Mucosa of descending colon (tissue), 3 donors: ENCODE data around the gene ZNF346. TPM values are rescaled to one million over a fixed set of nuclear protein-coding genes. Genes with fewer than 3 reads are reported as not detected.

Experiments
- ATAC-seq: fragments of 200-7000 bp; cut with Tn5 transposase; one replicate; pipeline ENCODE4 v1.9.1; 2020; ENCODE audit warnings: mild to moderate bottlenecking, moderate library complexity
- DNase-seq, 3 donors: peaks; one replicate each; pipeline ENCODE4 v3.0.0-alpha.2; 2020
- H3K36me3 ChIP-seq: fragments of 200-600 bp; one replicate; pipeline ENCODE4 v1.8.0; 2021; ENCODE audit warnings: low read depth, mild to moderate bottlenecking
- H3K4me1 ChIP-seq: fragments of 200-600 bp; one replicate; pipeline ENCODE4 v1.8.0; 2021; ENCODE audit warnings: low read depth, mild to moderate bottlenecking
- H3K4me3 ChIP-seq: fragments of 200-600 bp; one replicate; pipeline ENCODE4 v1.8.0; 2021; ENCODE audit warnings: mild to moderate bottlenecking
- H3K9me3 ChIP-seq: fragments of 200-600 bp; one replicate; pipeline ENCODE4 v1.8.0; 2021; ENCODE audit warnings: mild to moderate bottlenecking
- intact Hi-C, 2 donors: fragments of 100-400 bp; cut with DNase I in 1 of 2; cut with micrococcal nuclease in 1 of 2; formaldehyde crosslinking; loops; one replicate each; pipeline versions ENCODE4 v1.11.0 to v1.11.1; 2022; cut with DNase I, micrococcal nuclease
- total RNA-seq, 3 donors: library from RNA; stranded (reverse); fragmentation: NEBNext Ultra II Directional in 2 of 3; extraction: Animal tissue kit (Norgen Biotek cat#: 25700) in 2 of 3; gene quantifications; one replicate each; pipeline versions ENCODE4 v1.2.1 to v1.2.4, GENCODE V29; 2021 to 2023
- TF ChIP-seq, protein P1 (sequence below): fragments of 200-600 bp; IDR thresholded peaks from one replicate; pipeline ENCODE4 v1.8.0; 2022; ENCODE audit warnings: antibody characterized with exemption, mild to moderate bottlenecking
- donor health status: DM: no; HTN: no; CAD: no; lungs with moderate emphysema.
- donor health status: DM: no; HTN: no; CAD: no.
- donor health status: DM: no; HTN: yes; CAD: no.

ZNF346 gene
- total RNA-seq, 3 donors from 2014 or later: 15.7 to 17.9 (median 16.7) TPM

DNA sequence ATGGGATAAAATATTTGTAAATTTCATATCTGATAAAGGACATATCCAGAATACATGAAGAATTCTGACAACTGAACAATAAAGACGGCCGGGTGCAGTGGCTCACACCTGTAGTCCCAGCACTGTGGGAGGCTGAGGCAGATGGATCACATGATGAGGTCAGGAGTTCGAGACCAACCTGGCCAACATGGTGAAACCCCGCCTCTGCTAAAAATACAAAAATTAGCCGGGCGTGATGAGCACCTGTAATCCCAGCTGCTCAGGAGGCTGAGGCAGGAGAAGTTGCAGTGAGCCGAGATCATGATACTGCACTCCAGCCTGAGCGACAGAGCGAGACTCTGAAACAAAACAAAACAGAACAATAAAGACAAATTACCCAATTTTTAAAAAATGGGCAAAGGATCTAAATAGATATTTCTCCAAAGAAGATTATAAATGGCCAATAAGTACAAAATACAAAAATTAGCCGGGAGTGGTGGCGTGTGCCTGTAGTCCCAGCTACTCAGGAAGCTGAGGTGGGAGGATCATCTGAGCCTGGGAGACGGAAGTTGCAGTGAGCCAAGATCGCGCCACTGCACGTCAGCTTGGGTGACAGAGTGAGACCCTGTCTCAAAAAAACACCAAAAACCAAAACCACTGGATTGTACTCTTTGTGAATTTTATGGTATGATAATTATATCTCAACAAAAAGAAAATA is 101.4 kb downstream of the ZNF346 start:
- H3K4me1 ChIP-seq: no peaks in the 10 kb centered on the region
- TF ChIP-seq, protein P1, sequence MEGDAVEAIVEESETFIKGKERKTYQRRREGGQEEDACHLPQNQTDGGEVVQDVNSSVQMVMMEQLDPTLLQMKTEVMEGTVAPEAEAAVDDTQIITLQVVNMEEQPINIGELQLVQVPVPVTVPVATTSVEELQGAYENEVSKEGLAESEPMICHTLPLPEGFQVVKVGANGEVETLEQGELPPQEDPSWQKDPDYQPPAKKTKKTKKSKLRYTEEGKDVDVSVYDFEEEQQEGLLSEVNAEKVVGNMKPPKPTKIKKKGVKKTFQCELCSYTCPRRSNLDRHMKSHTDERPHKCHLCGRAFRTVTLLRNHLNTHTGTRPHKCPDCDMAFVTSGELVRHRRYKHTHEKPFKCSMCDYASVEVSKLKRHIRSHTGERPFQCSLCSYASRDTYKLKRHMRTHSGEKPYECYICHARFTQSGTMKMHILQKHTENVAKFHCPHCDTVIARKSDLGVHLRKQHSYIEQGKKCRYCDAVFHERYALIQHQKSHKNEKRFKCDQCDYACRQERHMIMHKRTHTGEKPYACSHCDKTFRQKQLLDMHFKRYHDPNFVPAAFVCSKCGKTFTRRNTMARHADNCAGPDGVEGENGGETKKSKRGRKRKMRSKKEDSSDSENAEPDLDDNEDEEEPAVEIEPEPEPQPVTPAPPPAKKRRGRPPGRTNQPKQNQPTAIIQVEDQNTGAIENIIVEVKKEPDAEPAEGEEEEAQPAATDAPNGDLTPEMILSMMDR: no peak

DNA sequence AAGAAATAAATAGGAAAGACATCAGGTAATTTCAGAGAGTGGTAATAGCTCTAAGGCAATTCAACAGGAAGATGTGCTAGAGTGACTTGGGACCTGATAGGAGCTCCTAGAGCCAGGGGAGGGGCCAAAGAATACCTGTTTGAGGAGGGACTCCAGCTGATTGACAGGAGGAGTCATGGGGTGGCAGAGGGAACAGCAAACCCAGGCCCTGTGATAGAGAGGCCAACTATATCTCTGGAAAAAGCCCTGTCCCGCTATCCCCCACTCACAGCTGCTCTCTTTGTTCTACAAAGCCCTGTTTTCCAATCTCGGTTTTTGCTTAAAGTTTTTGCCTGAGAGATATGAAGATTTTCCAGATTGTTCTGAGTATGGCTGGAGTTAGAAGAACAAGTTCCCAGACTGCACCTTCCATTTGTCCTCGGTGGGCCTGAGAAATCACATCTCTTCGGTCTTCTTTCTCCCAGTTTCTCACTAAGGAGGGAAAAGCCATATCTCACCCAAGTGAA is 102.0 kb downstream of the ZNF346 start:
- DNase-seq: no peak

More for the DNA sequence above, 101.4 kb downstream of the ZNF346 start:
- ATAC-seq (no peak), DNase-seq (peak in 2 of 3 donors; percentile 14 to 33)
- Histone ChIP-seq H3K4me3 (no peak overlapping the region), H3K36me3 (no peaks in the 10 kb centered on the region), H3K9me3 (no peaks in the 10 kb centered on the region)
- intact Hi-C loops: no loop called here

DNA sequence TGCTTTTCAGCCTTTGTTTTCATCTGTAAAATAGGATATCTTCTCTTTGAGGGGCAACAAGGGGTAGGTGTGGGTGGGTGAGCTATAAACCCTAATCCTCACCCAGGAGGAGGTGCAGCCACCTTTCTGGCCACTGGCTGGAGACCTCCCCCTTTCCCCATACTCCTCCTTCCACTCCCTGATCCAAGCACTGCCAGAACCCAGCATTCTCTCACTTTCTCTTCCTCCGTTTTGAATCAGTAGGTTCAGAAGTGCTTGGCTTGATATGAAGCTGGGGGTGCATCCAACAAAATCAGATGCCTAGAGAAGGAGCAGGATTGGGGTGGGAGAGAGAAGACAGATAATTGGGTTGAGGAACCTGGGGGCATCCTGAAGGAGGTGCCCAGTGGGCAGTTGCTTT is 104.3 kb downstream of the ZNF346 start:
- no peak for ATAC-seq
- H3K4me1 ChIP-seq: no peaks in the 10 kb centered on the region
- no peaks in the 10 kb centered on the region for H3K36me3 ChIP-seq
- no peaks in the 10 kb centered on the region for H3K9me3 ChIP-seq
- TF ChIP-seq, protein P1: no peak
- no peak overlapping the region for H3K4me3 ChIP-seq
- peak in 1 of 3 donors; percentile 8 for DNase-seq
- intact Hi-C loops: no loop called here

More for the DNA sequence above, 102.0 kb downstream of the ZNF346 start:
- ATAC-seq: peak; percentile 62
- intact Hi-C loops: no loop called here
- Histone ChIP-seq H3K36me3 (no peaks in the 10 kb centered on the region), H3K9me3 (no peaks in the 10 kb centered on the region), H3K4me3 (no peak overlapping the region), H3K4me1 (no peaks in the 10 kb centered on the region)
- TF ChIP-seq, protein P1: no peak

DNA sequence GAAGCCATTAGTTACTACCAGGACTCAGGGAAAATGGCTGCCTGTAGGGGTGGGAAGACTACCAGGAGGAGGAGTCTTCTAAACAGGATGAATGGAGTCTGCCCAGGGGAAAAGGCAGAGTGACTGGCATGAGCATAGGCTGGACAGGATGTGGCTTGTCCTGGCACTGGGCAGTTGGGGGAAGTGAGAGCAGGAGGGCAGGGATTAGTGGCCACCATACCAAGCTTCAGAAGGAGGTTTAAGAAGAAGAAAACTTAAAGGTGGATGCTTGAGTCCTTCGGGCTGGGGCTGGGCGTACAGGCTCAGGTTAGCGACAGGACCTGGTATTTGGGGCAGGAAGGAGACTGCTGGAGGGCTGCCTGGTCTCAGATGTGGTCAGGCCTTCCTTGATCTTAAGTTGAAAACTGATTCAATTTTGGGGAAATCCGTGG is 106.1 kb downstream of the ZNF346 start:
- ATAC-seq: no peak
- intact Hi-C loops: no loop called here
- peak in 2 of 3 donors; percentile 12 to 14 for DNase-seq
- H3K4me1 ChIP-seq: no peaks in the 10 kb centered on the region
- TF ChIP-seq, protein P1: no peak
- no peak overlapping the region for H3K4me3 ChIP-seq
- H3K9me3 ChIP-seq: no peaks in the 10 kb centered on the region
- no peaks in the 10 kb centered on the region for H3K36me3 ChIP-seq

DNA sequence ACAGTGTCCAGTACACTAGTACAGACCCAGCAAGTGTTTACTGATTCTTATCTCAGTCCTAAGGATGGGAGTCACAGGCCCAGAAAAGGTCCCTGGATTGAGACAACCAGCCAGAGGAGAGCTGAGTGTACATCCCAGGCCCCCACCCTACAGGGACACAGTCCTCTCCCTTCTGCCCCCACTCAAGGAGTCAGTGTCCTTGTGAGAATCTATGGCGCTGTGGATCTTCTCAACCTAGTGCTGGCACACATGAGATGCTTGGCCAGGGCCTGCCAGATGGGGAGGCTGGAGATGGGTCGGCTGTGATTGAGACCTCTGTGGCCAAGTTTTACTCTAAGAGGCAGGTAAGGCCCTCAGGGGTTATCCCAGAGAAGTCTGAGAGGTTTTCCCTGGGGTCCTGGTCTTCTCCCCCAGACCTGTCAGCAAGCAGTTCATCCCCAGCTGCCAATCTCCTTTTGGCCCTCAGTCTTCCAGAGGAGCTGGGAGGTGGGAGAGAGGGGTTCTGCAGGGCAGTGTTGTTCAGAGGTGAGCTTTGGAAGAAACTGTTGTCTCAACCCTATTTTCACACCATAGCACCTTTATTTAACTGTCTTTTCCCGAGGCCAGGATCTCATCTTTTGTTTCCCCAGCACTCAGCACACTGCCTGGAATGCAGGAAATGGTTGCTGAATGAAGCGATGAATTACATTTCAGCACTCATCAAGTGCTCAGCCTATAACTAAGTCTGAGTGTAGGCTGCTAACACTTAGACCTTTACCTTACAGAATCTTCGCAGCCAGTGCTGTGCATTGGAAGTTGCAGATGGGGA is 107.9 kb downstream of the ZNF346 start:
- H3K4me3 ChIP-seq: no peak overlapping the region
- no peak for ATAC-seq
- no peaks in the 10 kb centered on the region for H3K36me3 ChIP-seq
- H3K9me3 ChIP-seq: no peaks in the 10 kb centered on the region
- DNase-seq: peak in 1 of 3 donors; percentile 6
- intact Hi-C loops: no loop called here
- peaks cover 7% of the 10 kb centered on the region for H3K4me1 ChIP-seq
- TF ChIP-seq, protein P1: no peak

Other genes starting within 250 kb of the ZNF346 start
- under 1 TPM in 2 of 3 donors, not detected in 1; 0.07 to 0.16 TPM for gene UNC5A, start 212.1 kb upstream of the ZNF346 start, total RNA-seq
- gene HK3, start 123.3 kb upstream of the ZNF346 start, total RNA-seq: 10 to 100 TPM in 1 of 3 donors, 1 to 10 TPM in 2; 2.4 to 12.8 (median 7.7) TPM
- gene UIMC1, start 15.9 kb upstream of the ZNF346 start, total RNA-seq: 10 to 100 TPM; 30.7 to 57.8 (median 33.3) TPM
- gene FGFR4, start 64.2 kb downstream of the ZNF346 start, total RNA-seq: 10 to 100 TPM; 25.3 to 60.3 (median 28.9) TPM
- gene NSD1, start 111.1 kb downstream of the ZNF346 start, total RNA-seq: 100 to 1,000 TPM in 1 of 3 donors, 10 to 100 TPM in 2; 59.3 to 103 (median 69.7) TPM